Tibial nerve (tissue), 4 donors: ENCODE data around the gene SLC39A9. TPM values are rescaled to one million over a fixed set of nuclear protein-coding genes. Genes with fewer than 3 reads are reported as not detected.

ENCODE experiments used
- DNase-seq, 2 donors: peaks; one replicate each; pipeline ENCODE4 v3.0.0-alpha.2; 2019; ENCODE audit warnings: low spot score in 2 of 2
- H3K27ac ChIP-seq, 4 donors: fragments of 200-600 bp; sonication (generic) in 3 of 4; one replicate each; pipeline ENCODE4 v1.5.1; 2017 to 2019; ENCODE audit warnings: mild to moderate bottlenecking in 1 of 4
- H3K27me3 ChIP-seq, 2 donors: fragments of 200-600 bp; sonication (generic) in 1 of 2; one replicate each; pipeline versions ENCODE4 v1.5.1 to v1.6.0; 2017 to 2019
- H3K36me3 ChIP-seq, 3 donors: fragments of 200-600 bp; sonication (generic); one replicate each; pipeline ENCODE4 v1.5.1; 2018 to 2019
- H3K4me1 ChIP-seq, 4 donors: fragments of 200-600 bp; sonication (generic) in 3 of 4; one replicate each; pipeline ENCODE4 v1.5.1; 2017 to 2019
- H3K4me3 ChIP-seq, 4 donors: fragments of 200-600 bp; sonication (generic) in 3 of 4; one replicate each; pipeline ENCODE4 v1.5.1; 2017 to 2019; ENCODE audit warnings: mild to moderate bottlenecking in 1 of 4, moderate library complexity in 1 of 4
- H3K9me3 ChIP-seq, 4 donors: fragments of 200-600 bp; sonication (generic) in 3 of 4; one replicate each; pipeline ENCODE4 v1.5.1; 2017 to 2019
- CTCF ChIP-seq, 5 experiments: fragments of 200-600 bp in 3 of 5; fragments of 450-650 bp in 2 of 5; sonication (generic) in 3 of 5; IDR thresholded peaks; one replicate each; pipeline ENCODE4 v1.5.1; 2016 to 2019; ENCODE audit warnings: antibody characterized with exemption in 5 of 5, mild to moderate bottlenecking in 3 of 5, moderate library complexity in 2 of 5
- EP300 ChIP-seq, 2 donors: sonication (generic); formaldehyde crosslinking; IDR thresholded peaks; one replicate each; pipeline ENCODE4 v1.6.1; 2017; ENCODE audit warnings: antibody characterized with exemption in 2 of 2, mild to moderate bottlenecking in 1 of 2
- POLR2A ChIP-seq, 2 donors: fragments of 450-650 bp; IDR thresholded peaks; one replicate each; pipeline ENCODE4 v1.6.1; 2017; ENCODE audit warnings: antibody characterized with exemption in 2 of 2, mild to moderate bottlenecking in 2 of 2, moderate library complexity in 2 of 2
- WGBS, 2 donors: methylation state at CpG; one replicate each; pipeline ENCODE4 v1.1.5; 2018; 5-methylcytosine and 5-hydroxymethylcytosine counted together
- total RNA-seq, 4 donors: library from RNA; depleted of rRNA; stranded (reverse); fragments of >200 nt; gene quantifications; one replicate each; pipeline ENCODE4 v1.1.0, GENCODE V29; 2016

Gene SLC39A9
- total RNA-seq, 4 donors from 2014 or later: 52.2 to 68.4 (median 64.4) TPM

- H3K27me3 ChIP-seq: no peaks in the 10 kb centered on the region
- H3K9me3 ChIP-seq: no peaks in the 10 kb centered on the region
- no peak for DNase-seq
- no peak overlapping the region for H3K27ac ChIP-seq
- H3K36me3 ChIP-seq: no peaks in the 10 kb centered on the region
- no peak overlapping the region for H3K4me3 ChIP-seq
- TF ChIP-seq POLR2A (IDR thresholded peaks at IDR 0.05) (no peak), CTCF (IDR thresholded peaks at IDR 0.05) (no peak), EP300 (IDR thresholded peaks at IDR 0.05) (no peak)
- H3K4me1 ChIP-seq: peaks cover 0 to 8% (median 3%) of the 10 kb centered on the region in 4 donors
- WGBS, 2 donors: 71 to 74% methylated on average over 7 of the region's 7 CpGs
Observed at GRCh38 chr14:69360438-69361108, 37.9 kb upstream of the SLC39A9 start.

GRCh38 chr14:69363055-69363454 lies 35.4 kb upstream of the SLC39A9 start:
- Histone ChIP-seq H3K36me3 (no peaks in the 10 kb centered on the region), H3K4me3 (no peak overlapping the region), H3K27ac (no peak overlapping the region), H3K27me3 (no peaks in the 10 kb centered on the region), H3K4me1 (peaks cover 0 to 7% (median 1%) of the 10 kb centered on the region in 4 donors), H3K9me3 (no peaks in the 10 kb centered on the region)
- TF ChIP-seq CTCF (IDR thresholded peaks at IDR 0.05) (peak in 4 of 5 experiments; percentile 14 to 61 (median 36)), EP300 (IDR thresholded peaks at IDR 0.05) (no peak)
- WGBS, 2 donors: 35 to 44% methylated on average over 9 of the region's 9 CpGs
- peak in 1 of 2 donors; percentile 17 for DNase-seq

- Histone ChIP-seq H3K27ac (no peak overlapping the region), H3K36me3 (no peaks in the 10 kb centered on the region), H3K4me3 (no peak overlapping the region), H3K9me3 (no peaks in the 10 kb centered on the region), H3K4me1 (peaks cover 0 to 7% (median 1%) of the 10 kb centered on the region in 4 donors), H3K27me3 (no peaks in the 10 kb centered on the region)
- DNase-seq: no peak
- TF ChIP-seq POLR2A (IDR thresholded peaks at IDR 0.05): no peak
- TF ChIP-seq CTCF (IDR thresholded peaks at IDR 0.05): no peak
- no peak for TF ChIP-seq EP300 (IDR thresholded peaks at IDR 0.05)
- 49 to 51% methylated on average over 4 of the region's 4 CpGs for WGBS, 2 donors
Observed at GRCh38 chr14:69363964-69364363, 34.5 kb upstream of the SLC39A9 start.

- no peak for DNase-seq
- 60 to 69% methylated on average over 2 of the region's 2 CpGs for WGBS, 2 donors
- TF ChIP-seq POLR2A (IDR thresholded peaks at IDR 0.05) (no peak), EP300 (IDR thresholded peaks at IDR 0.05) (no peak), CTCF (IDR thresholded peaks at IDR 0.05) (no peak)
- H3K27me3 ChIP-seq: no peaks in the 10 kb centered on the region
- H3K27ac ChIP-seq: no peak overlapping the region
- H3K4me1 ChIP-seq: peaks cover 0 to 7% (median 1%) of the 10 kb centered on the region in 4 donors
- H3K4me3 ChIP-seq: no peak overlapping the region
- no peaks in the 10 kb centered on the region for H3K9me3 ChIP-seq
- no peaks in the 10 kb centered on the region for H3K36me3 ChIP-seq
Observed at GRCh38 chr14:69364378-69364777, 34.1 kb upstream of the SLC39A9 start.

GRCh38 chr14:69366069-69366468 lies 32.4 kb upstream of the SLC39A9 start:
- Histone ChIP-seq H3K36me3 (no peaks in the 10 kb centered on the region), H3K27ac (no peak overlapping the region), H3K4me3 (no peak overlapping the region), H3K9me3 (no peaks in the 10 kb centered on the region), H3K4me1 (peaks cover 0 to 7% (median 1%) of the 10 kb centered on the region in 4 donors), H3K27me3 (no peaks in the 10 kb centered on the region)
- TF ChIP-seq EP300 (IDR thresholded peaks at IDR 0.05): no peak
- TF ChIP-seq CTCF (IDR thresholded peaks at IDR 0.05): no peak
- TF ChIP-seq POLR2A (IDR thresholded peaks at IDR 0.05): no peak
- 43 to 56% methylated on average over 3 of the region's 3 CpGs for WGBS, 2 donors
- no peak for DNase-seq
